AG04450 (cell line): ENCODE data around the gene NRG3. TPM values are rescaled to one million over a fixed set of nuclear protein-coding genes. Genes with fewer than 3 reads are reported as not detected.
A peak's percentile ranks its signal among the peaks of the same experiment; 100 is the strongest.

Experiments used
- CTCF ChIA-PET: fragments of 300-600, 350-600 bp; formaldehyde crosslinking; extraction: SDS; loops from one replicate; lab custom pipeline; 2022; ENCODE audit warnings: antibody characterized with exemption, inconsistent platforms; lab: Charles Lee
- POLR2A ChIA-PET: fragments of 350-600 bp; formaldehyde crosslinking; extraction: SDS; loops from one replicate; lab custom pipeline; 2021; ENCODE audit warnings: antibody characterized with exemption, inconsistent platforms; lab: Yijun Ruan, JAX
- DNase-seq: peaks from one replicate; pipeline ENCODE4 v3.0.0-alpha.2; 2011; ENCODE audit warnings: low read depth, low spot score
- H3K27ac ChIP-seq: one replicate; pipeline ENCODE4 v1.5.1; 2012; ENCODE audit warnings: low read depth, low read length, control low read depth
- H3K27me3 ChIP-seq: one replicate; pipeline ENCODE4 v1.6.0; 2012; ENCODE audit warnings: low read length; ENCODE audit not compliant: control insufficient read depth, insufficient read depth
- H3K4me3 ChIP-seq: 2 replicates; pipeline ENCODE4 v1.5.1; 2011; ENCODE audit warnings: mild to moderate bottlenecking, low read depth, low read length, control low read depth
- H3K9me3 ChIP-seq: 2 replicates; pipeline ENCODE4 v1.5.1; 2012; ENCODE audit warnings: low read length; ENCODE audit not compliant: control insufficient read depth, insufficient read depth
- CTCF ChIP-seq: IDR thresholded peaks from 2 replicates; pipeline ENCODE4 v1.5.1; 2011; ENCODE audit warnings: low read depth, low read length, control low read depth, inconsistent platforms
- polyA plus RNA-seq: library from polyadenylated mRNA; depleted of rRNA; stranded (reverse); fragments of >200 nt; gene quantifications from 2 replicates; pipeline ENCODE4 v1.2.3, GENCODE V29; 2011

The NRG3 gene
- polyA plus RNA-seq, 1 experiment, result not detected

DNA sequence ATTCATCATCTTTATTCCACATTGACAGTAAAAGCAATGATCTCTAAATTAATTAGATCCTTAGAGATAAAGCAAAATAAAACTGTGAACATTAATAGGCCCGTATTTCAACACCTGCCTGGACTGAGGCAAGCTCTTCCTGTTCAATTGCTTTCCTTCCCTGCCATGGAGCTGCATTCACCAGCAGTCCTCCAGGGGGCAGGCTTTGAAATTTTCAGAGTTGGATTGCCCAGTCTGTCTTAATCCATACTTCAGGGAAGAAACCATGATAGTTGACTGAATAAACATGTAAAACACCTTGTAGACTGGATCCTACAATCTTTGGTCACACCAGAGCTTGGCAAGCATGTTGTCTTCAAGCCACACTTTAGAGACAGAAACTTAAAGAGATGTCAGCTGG is 936.6 kb downstream of the NRG3 start:
- ChIA-PET CTCF (interaction anchor here (1.1 kb wide), 1 partner anchor 158 kb away, joined by 4 read pairs; no protein-coding TSS in a partner anchor), POLR2A (no interaction called here)
- no peak for DNase-seq
- Histone ChIP-seq H3K9me3 (peaks cover 12% of the 10 kb centered on the region), H3K4me3 (no peak overlapping the region), H3K27me3 (no peaks in the 10 kb centered on the region), H3K27ac (no peak overlapping the region)
- TF ChIP-seq CTCF, result peak; percentile 17

DNA sequence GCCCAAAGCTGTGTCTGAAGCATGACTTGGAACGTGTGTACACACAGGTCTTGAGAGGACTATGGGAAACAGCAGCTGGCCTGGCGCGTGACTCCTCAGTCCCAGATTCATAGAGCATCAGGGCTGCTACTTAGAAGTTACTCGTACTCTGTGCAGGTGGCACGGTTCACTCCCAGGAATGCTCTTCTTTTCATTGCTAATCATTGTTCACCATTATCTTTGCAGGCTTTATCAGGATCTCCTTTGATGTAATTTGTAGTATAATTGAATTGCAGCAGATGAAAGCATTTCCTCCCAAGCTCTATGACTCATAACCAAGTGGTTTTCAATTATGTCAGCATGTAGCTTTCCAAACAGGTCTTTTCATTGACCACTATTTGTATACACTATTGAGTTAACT is 938.9 kb downstream of the NRG3 start:
- ChIA-PET CTCF (no interaction called here), POLR2A (no interaction called here)
- Histone ChIP-seq H3K9me3 (peaks cover 19% of the 10 kb centered on the region), H3K4me3 (no peak overlapping the region), H3K27ac (no peak overlapping the region), H3K27me3 (no peaks in the 10 kb centered on the region)
- no peak for DNase-seq
- TF ChIP-seq CTCF, result no peak

GRCh38 chr10:82814635-82815034 is 939.6 kb downstream of the NRG3 start:
- H3K9me3 ChIP-seq, result peaks cover 19% of the 10 kb centered on the region
- DNase-seq, result no peak
- H3K4me3 ChIP-seq, result no peak overlapping the region
- TF ChIP-seq CTCF, result no peak
- no peaks in the 10 kb centered on the region for H3K27me3 ChIP-seq
- H3K27ac ChIP-seq, result no peak overlapping the region
- CTCF ChIA-PET, result no interaction called here
- POLR2A ChIA-PET, result no interaction called here

DNA sequence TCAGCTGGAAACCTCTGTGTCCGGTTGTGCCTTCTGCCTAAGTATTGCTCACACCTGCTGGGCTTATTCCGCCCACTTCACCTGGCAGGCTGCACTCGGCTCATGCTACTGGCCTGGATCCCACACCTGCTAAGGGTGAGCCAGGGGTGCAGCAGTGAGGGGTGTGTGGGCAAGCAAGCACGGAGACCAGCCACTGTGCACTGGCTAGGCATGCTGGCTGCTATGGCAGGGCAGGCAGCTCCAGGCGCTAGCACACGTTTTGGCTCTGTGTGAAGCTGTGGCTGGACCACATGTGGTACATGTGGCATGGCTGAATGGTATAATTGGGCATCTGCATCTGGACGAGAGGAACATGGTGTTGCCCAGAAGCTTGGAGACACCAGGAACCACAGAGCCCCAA is 940.7 kb downstream of the NRG3 start:
- POLR2A ChIA-PET, result no interaction called here
- no peak for DNase-seq
- TF ChIP-seq CTCF, result no peak
- CTCF ChIA-PET, result no interaction called here
- no peak overlapping the region for H3K27ac ChIP-seq
- no peak overlapping the region for H3K4me3 ChIP-seq
- no peaks in the 10 kb centered on the region for H3K27me3 ChIP-seq
- H3K9me3 ChIP-seq, result peaks cover 19% of the 10 kb centered on the region

GRCh38 chr10:82817676-82818422 is 942.9 kb downstream of the NRG3 start:
- TF ChIP-seq CTCF, result no peak
- Histone ChIP-seq H3K27me3 (no peaks in the 10 kb centered on the region), H3K9me3 (peaks cover 22% of the 10 kb centered on the region), H3K4me3 (no peak overlapping the region), H3K27ac (no peak overlapping the region)
- DNase-seq, result no peak
- ChIA-PET POLR2A (no interaction called here), CTCF (no interaction called here)
